GM21390 (cell line): Measurements from ENCODE around the gene AUH.

ENCODE experiments used
- ATAC-seq: cut with Tn5 transposase; IDR thresholded peaks from one replicate; pipeline ENCODE4 v1.9.1; 2021; ENCODE audit not compliant: unreplicated experiment

Gene AUH

DNA sequence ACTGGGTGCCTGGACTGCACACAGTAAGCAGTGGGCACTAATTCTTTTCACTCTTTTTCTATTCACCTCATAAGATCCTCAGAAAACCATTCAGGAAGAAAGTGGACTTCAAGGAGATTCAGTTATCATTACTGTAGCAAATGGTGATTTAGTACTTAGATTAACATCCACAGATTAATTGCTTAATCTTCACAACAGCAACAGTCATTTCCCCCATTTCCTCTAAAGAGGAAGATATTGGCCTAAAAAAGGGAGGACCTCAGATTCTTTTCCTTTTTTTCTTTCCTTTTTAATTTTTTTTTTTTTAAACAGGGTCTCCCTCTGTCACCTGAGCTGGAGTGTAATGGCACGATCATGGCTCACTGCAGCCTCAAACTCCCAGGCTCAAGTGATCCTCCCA, 64.4 kb downstream of the AUH start:
- ATAC-seq, result no peak

DNA sequence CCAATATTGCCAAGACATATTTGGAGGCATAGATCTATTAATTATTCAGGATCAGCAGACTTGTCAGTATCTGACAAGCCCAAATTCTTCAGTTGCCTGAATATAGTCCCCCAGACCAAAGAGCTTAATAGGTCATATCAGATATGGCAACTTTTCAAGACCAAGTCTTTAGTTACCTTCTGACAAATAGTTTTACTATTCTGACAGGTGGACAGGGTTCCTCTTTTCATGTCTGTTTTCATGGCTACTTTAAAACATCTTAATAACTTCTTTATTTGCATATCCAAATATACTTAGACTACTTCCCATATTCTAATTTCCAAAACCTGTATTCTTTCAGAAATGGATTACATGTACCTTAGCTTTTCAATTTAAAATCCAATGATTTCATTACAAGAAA, 65.4 kb downstream of the AUH start:
- ATAC-seq, result no peak

DNA sequence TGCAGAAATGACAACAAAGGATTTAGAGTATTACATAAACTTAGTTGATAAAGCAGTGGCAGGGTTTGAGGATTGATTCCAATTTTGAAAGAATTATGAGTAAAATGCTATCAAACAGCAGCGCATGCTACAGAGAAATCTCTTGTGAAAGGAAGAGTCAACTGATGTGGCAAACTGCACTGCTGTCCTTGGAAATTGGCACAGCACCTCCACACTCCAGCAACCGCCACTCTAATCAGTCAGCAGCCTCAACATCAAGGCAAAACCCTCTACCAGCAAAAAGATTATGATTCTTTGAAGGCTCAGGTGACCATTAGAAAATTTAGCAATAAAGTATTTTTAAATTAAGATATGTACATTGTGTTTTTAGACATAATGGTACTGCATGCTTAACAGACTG, 66.4 kb downstream of the AUH start:
- ATAC-seq, result no peak

DNA sequence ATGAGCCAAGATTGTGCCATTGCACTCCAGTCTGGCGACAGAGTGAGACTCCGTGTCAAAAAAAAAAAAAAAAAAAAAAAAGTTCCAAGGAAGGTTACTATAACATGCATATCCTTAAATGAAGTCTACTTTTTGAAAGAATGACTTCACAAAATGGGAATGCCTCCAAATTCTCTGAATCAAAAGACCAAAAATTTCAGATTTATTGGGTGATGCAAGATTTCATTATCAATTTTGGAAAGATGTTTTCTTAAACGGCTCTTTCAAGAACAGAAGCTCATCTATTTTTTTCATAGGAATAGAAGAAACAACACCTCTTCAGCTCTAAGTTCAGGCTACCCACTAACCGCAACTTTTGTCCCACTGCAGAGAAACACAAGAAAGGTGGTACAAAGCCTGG, 69.9 kb downstream of the AUH start:
- no peak for ATAC-seq

DNA sequence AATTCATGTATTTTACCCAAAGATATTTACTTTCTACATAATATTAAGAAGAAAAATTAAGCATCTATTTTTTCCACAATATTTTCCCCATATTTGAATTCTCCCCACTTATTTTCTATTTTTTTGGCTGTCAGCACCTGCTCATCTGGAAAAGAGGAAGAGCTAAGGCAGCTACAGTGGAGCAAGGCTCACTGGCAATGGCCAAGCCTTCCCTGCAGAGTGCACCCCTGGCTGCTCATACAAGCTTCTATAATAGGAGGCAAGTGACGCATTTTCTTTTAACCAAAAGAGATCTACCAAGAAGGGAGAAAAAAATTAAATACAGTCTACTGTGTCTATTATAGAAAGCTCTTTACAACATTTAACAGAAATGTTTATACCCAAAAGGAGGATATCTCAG, 72.5 kb downstream of the AUH start:
- ATAC-seq, result no peak

DNA sequence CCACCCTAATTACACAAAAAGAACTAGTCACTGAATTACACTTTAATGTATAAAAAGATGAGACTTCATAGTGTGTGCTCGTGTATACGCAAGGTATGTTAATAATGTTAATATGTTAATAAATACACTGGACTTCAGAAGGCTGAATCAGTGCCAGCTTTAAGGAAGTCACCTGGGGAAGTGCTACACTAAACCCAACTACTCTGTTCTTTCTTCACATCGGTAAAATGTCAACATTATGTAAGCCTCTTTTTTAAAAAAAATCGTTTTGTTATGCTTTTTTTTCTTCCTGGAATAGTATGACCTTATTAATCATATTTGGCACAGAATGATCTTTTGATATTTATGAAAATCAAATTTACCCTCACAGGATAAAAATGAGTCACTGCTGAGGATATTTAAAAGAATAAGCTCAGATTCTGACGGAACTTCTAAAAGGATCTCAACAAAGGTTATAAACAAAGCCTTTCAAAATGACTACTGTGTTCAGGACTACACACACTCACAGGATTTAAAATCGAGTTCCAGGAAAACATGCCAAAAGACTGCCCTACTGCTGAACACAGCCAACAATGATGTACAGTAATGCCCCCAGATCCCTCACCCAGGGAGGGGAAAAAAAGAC, 75.9 kb downstream of the AUH start:
- ATAC-seq, result no peak

DNA sequence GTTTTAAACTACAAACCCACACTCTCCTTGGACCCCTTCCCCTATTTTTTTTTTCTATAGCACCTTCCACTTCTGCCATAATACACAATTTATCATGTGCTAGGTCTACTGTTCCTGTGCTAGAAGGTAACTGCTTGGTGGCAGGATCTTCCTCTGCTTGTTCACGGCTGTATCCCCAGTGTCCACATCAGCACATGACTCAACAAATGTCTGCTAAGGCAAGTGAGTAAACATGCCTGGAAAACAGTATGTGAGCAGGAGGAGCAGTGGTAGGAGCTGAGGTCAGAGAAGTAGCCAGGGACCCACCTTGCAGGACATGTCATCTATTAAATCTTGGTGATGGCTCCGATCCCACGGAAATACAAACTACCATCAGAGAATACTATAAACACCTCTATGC, 79.4 kb downstream of the AUH start:
- no peak for ATAC-seq

DNA sequence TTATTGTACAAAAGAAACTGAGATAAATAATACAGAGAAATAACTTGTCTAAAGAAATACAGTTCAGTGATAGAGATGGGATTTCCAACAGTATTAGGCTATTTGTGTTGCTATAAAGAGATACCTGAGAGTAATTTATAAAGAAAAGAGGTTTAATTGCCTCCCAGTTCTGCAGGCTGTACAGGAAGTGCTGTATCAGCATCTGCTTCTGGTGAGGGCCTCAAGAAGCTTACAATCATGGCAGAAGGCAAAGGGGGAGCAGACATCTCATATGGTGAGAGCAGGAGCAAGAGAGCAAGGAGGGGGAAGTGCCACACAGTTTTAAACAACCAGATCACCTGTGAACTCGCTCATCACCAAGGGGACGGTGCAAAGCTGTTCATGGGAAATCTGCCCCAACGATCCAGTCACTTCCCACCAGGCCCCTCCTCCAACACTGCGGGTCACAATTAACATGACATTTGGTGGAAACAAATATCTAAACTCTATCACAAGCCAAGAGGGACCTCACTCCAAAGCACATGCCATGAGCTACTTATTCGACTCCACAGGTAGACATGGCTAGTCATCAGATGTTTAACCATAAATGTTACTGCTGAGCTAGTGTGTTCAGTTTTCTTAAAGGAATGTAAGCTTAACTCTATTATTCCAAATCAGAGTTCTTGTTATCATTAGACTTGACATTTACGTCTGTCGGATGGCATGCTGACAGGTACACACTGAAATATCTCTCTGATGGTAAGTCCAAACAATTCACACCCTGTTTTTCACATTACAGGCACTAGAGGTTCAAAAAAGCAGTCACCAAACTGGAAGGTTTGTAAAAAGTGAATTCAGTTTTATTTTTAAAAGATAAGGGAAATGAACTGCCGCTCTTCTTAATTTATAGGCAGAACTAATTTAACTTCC, 82.2 kb downstream of the AUH start:
- no peak for ATAC-seq

DNA sequence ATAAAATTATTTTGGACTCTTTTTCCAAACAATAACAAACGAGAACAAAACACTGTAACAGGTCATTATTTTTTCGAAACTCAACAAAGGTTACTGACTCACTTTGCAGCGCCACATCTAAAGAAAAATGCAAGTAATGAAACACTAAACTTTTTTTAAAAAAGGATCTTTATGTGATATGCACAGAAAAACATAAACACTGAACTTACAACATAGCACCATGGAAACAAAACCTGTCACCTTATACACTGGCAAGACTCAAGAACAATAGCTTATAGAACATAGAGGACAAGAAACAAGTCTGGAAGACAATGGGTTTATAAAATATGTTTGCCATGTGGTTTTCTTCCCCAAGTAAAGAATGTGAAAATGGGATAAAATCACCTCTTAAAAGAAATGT, 85.2 kb downstream of the AUH start:
- ATAC-seq, result no peak

DNA sequence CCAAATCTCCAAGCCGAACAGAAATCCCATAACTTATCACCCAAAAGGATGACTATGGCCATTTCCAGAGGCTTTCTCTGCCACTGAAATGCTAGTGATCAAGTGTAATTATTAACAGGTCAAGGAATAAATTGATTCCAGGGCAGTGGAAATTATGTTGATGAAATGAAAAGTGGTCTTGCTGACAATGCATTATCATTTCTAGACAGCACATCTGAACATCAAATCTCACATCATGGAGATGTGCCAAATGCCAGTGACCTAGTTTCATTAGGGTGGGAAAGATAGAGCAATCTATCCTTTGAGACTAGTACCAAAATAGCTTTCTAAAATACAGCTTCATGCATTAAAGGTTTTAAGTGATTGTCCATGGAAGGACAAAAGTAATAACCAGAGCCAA, 86.1 kb downstream of the AUH start:
- no peak for ATAC-seq

DNA sequence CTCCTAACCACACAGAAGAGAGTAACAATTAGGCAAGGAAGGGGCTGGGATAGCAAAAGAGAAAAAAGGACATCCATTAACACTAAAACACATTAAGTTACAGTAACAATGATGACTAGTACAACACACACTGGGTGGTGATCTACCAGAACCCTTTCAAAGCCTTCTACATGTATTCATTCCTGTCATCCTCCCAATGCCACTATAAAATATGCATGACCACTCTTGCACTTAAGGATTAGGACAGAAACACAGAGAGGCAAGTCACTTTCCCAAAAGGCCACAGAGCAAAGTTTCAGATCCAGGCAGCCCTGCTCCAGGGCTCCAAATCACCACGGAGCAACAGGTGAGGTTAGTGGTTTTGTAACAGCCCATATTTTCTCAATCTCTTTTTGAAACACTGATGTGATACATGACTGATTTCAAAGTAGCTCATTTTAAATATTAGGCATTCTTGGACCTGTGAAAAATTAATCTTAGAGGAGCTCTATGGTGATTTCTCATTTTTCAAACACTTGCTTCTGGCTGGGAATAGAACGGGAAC, 86.7 kb downstream of the AUH start:
- no peak for ATAC-seq

DNA sequence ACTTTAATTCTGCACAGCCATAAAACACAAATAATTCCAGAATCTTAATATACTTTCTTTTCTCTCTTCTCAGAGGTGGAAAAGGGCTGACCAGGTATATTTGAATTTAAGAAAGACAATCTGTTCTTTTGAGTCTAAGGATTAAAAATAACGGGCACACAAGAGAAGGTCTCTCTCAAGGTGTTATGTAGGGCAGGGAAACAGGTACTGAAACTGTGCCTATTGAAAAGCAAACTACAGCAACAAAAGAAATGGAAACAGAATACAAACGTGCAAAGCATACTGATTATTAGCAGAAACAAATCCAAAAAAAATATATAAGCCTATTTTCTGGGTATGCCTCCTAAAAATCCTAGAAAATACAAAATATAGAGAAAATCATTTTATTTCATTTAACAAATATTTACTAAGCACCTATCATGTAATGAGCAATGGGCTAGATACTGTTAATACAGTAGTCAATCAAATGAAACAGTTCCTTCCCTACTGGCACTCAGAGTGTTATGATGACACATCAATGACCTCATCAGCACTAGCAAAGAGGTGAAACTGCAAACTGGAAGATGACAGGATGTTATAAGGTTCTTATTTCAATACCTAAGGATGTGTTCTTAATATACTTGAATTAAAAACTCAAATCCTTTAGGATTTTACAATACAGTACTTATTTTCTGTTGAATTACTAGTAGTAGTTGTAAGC, 87.7 kb downstream of the AUH start:
- no peak for ATAC-seq

DNA sequence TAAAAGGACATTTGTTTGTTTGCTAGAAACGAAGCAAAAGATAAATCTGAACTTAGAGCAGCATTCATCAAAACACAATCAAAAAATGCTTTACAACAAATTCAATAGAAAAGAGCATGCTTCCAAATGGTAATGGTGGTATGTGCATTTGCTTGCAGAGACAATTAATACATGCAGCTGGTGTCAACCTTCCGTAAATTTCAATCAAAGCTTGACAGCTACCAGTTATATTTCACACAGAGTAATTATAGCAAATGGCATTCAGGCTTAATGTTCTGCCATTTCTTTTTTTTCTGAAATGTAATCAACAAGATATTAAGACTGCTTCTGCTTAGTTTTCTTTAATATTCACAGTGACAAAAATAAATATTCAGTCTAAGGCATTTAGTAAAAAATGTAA, 90.6 kb downstream of the AUH start:
- ATAC-seq, result no peak

DNA sequence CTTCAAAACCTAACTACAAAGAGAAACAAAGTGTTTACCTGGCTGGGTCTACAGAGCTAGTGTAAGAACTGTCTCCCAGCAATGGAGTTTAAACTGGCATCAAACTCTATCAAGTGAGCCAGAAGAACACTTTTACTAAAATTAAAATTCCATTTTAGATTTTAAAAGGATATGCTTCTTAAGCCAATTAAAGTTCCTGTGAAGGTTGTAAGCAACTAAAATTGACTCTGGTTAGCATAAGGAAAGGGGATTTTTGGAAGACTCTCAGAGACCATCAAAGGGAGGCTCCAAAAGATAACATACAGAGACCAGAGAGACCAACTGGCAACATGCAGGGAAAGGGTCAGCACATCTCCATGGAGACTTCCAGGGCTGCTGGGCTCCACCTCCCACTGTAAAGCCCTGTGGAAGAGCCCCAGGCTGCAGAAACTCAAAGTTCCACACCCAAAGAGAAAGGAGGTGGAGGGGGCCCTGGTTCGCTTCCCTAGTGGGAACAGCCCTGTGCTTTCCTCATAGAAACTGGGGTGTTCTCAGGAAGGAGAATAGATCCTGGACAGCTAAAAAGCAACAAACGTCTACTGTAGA, 91.7 kb downstream of the AUH start:
- no peak for ATAC-seq

DNA sequence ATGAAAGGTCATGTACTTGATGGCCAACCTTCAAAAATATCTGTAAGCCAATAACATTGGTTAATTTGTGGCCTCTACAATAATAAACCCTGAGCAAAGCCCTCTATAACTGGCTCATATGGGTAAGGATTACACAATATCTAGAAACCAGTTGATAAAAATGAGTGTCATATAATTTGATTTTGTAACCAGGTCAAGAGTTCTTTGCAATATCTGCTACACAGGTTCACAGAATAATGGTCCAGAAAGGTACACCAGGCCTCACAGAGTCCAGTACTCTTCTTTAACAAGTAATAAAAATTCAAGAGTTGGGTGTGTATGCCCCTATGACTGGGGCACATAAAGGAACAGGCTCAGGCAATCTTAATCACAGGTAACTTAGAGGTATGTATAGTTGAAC, 95.3 kb downstream of the AUH start:
- no peak for ATAC-seq

DNA sequence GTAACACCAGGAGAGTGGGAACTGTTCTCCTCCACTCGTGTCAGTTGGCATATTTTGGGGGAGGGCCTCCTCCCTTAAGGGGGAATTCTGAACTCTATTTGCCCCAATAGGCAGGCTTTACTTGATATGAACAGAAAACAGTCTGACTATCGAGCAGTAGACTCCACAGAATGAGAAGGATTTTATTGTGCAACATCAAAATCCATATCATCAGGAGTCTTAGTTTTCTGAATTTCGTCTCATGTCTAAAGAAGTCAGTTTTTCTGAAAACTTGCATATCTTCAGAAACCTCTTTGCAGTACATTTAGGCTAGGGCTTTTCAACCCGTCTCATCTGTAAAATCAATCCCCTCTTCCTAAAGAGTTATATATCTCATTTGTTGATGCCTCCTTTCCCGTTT, 96.2 kb downstream of the AUH start:
- no peak for ATAC-seq

DNA sequence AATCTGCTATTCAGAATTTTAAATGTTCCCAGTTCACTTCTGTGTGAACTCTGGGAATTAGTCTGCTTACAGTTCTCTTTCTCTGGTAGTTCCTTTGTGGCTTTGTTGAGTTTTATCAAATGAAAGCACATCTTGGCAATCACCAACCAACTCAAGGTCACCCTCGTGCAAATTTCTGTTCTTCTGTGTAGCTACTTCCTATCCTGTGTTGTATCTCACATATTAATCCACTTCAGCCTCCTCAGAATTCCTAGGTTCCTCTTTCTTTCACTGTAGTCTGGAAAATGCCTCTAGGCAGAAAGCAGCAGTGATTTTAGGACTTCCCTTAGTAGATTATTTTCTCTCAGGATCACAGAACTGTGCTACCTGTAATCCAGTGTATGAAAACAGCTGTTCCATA, 100.3 kb downstream of the AUH start:
- no peak for ATAC-seq

DNA sequence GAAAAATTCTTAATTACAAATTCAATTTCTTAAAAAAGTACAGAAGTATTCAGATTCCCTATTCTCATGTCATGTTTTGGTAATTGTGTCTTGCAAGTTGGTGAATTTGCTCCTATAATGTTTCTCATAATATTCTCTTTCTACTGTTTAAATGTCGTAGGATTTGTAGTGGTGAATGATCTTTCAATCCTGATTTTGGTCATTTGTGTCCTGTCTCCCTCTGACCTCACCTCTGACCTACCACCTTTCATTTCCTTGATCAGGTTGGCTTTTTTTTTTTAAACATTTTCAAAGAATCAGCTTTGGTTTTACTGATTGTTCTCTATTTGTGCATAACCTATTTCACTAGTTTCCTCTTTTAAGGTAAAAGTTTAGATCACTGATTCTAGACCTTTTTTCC, 102.6 kb downstream of the AUH start:
- no peak for ATAC-seq

DNA sequence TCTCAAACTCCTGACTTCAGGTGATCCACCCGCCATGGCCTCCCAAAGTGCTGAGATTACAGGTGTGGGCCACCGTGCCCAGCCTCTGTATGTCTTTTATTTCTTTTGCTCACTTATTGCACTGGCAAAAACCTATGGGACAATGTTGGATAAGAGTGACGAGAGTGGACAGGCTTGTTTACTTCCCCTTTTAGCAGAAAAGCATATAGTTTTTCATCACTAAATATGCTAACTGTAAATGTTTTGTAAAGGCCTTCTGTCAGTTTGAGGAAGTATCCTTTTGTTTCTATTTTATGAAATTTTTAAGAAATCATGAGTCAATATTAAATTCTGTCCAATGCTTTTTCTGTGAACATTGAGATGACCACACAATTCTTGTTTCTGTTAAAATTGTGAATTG, 103.3 kb downstream of the AUH start:
- no peak for ATAC-seq

DNA sequence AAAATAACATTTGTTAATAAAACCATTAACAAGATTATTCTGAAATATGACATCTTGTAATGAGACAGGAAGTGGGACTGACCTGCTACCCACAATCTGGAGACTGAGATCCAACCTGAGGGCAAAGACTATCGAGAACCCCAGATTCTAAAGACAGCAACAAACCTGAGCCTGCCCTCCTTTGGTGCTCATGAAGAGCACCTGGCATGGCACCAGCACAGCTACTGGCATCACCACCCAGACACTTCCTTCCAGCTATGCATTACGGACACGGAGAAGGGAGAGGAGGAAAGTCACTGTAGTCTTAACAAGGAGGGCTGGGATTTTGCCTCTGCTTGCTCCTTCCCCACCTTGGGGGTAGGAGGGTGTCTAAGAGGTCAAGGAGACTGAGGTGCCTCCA, 105.5 kb downstream of the AUH start:
- no peak for ATAC-seq

DNA sequence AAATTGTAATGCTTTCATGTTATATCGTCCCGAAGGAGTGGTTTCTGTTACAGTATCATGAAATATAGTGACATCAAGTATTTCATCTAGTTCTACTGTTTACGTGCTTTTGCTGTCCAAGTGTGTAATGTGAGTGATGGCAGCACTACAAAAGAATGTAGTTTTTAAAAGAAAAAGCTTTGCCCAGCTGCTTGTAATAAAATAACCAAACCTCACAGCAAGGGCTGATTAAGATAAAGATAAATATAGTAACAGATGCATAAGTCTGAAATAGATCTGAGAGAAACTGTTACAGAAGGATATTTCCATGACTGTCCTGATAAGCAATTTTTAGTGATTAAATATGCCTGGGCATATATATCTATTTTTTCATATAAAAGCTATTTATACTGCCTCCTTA, 106.4 kb downstream of the AUH start:
- ATAC-seq, result no peak

DNA sequence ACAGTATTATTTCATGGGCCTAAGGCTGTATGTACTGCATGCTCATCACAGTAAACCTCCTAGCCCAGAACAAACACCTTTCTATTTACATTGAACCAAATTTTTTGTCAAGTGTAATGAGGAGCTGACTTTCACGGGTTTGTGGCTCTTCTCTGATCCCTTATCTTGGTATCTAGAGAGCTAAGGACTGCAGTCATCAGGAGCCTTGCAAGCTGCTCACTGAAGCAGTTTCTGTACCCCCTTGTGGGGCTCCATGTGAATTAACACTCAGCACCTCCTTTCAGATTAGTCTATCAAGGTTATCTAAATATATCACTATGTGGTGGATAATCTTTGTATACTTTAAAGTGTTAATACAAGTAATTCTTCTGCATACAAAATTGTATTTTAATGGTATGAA, 108.2 kb downstream of the AUH start:
- no peak for ATAC-seq
